Endothelial cell of umbilical vein (primary cell): Measurements from ENCODE around the gene USP12. TPM values are rescaled to one million over a fixed set of nuclear protein-coding genes. Genes with fewer than 3 reads are reported as not detected.

ENCODE experiments used
- BruUV-seq: library from RNA; stranded (reverse); fragments of 400-500 nt; replicated peaks from 2 replicates; lab custom pipeline; 2021; lab: Mats Ljungman, UMichigan
- CTCF ChIA-PET: fragments of 300-600, 350-600 bp; sonication (Branson Sonifier 250); formaldehyde crosslinking; loops from one replicate; lab custom pipeline; 2021; ENCODE audit warnings: antibody characterized with exemption, inconsistent platforms; lab: Charles Lee
- POLR2A ChIA-PET: fragments of 300-600, 350-600 bp; sonication (Branson Sonifier 250); formaldehyde crosslinking; loops from one replicate; lab custom pipeline; 2021; ENCODE audit warnings: antibody characterized with exemption, inconsistent platforms; lab: Charles Lee
- DNase-seq: peaks from one replicate; pipeline ENCODE4 v3.0.0-alpha.2; 2011; ENCODE audit warnings: low read depth, low spot score
- FAIRE-seq: peaks from 2 replicates; lab custom pipeline; 2011; peaks lifted over from hg19 to GRCh38; lab: Jason Lieb, UNC
- H2AFZ ChIP-seq: 2 replicates; pipeline ENCODE4 v1.6.0; 2012; ENCODE audit warnings: low read depth, low read length, control low read depth, inconsistent platforms
- H3K27ac ChIP-seq: 2 replicates; pipeline ENCODE4 v1.5.1; 2011; ENCODE audit warnings: low read depth, mild to moderate bottlenecking, control low read depth, low read length, moderate library complexity; ENCODE audit not compliant: insufficient read depth
- H3K27me3 ChIP-seq, 2 experiments: 2 replicates each; pipeline versions ENCODE4 v1.6.0 to v1.6.1; 2011; ENCODE audit warnings: low read length in 2 of 2, mixed read lengths in 1 of 2; ENCODE audit not compliant: control insufficient read depth in 2 of 2, insufficient read depth in 2 of 2
- H3K36me3 ChIP-seq, 2 experiments: 2 replicates in 1 of 2; 3 replicates in 1 of 2; pipeline ENCODE4 v1.5.1; 2011; ENCODE audit warnings: low read length in 2 of 2, mild to moderate bottlenecking in 1 of 2, moderate library complexity in 1 of 2; ENCODE audit not compliant: control insufficient read depth in 2 of 2, insufficient read depth in 2 of 2; ENCODE audit errors: extremely low read depth in 1 of 2
- H3K4me1 ChIP-seq: 3 replicates; pipeline ENCODE4 v1.5.1; 2011; ENCODE audit warnings: mild to moderate bottlenecking, low read length; ENCODE audit not compliant: control insufficient read depth, insufficient read depth; ENCODE audit errors: extremely low read depth
- H3K4me2 ChIP-seq: 2 replicates; pipeline ENCODE4 v1.6.1; 2011; ENCODE audit warnings: low read length, control low read depth, mixed read lengths; ENCODE audit not compliant: insufficient read depth
- H3K4me3 ChIP-seq, 3 experiments: fragments of 200-600 bp in 1 of 3; sonication (generic), shearing (Covaris generic) in 1 of 3; replicated peaks in 1 of 3; 2 replicates each; pipeline ENCODE4 v1.5.1; 2011 to 2016; ENCODE audit warnings: control low read depth in 3 of 3, low read length in 3 of 3, mild to moderate bottlenecking in 2 of 3, inconsistent platforms in 1 of 3, low read depth in 1 of 3, moderate library complexity in 1 of 3; ENCODE audit not compliant: insufficient read depth in 1 of 3
- H3K79me2 ChIP-seq: 2 replicates; pipeline ENCODE4 v1.6.0; 2012; ENCODE audit warnings: low read length, inconsistent platforms; ENCODE audit not compliant: control insufficient read depth, insufficient read depth
- H3K9ac ChIP-seq: replicated peaks from 2 replicates; pipeline ENCODE3; 2011; ENCODE audit warnings: low read length, control low read depth; ENCODE audit not compliant: insufficient read depth; ENCODE audit errors: extremely low read depth
- H3K9me1 ChIP-seq: replicated peaks from 3 replicates; pipeline ENCODE4 v1.6.0; 2011; ENCODE audit warnings: mild to moderate bottlenecking, low read length; ENCODE audit not compliant: control insufficient read depth, insufficient read depth; ENCODE audit errors: extremely low read depth
- H3K9me3 ChIP-seq: replicated peaks from 2 replicates; pipeline ENCODE4 v1.5.1; 2012; ENCODE audit warnings: low read length, inconsistent platforms; ENCODE audit not compliant: control insufficient read depth, insufficient read depth
- H4K20me1 ChIP-seq: replicated peaks from 2 replicates; pipeline ENCODE3; 2011; ENCODE audit warnings: mild to moderate bottlenecking, low read length; ENCODE audit not compliant: control insufficient read depth, insufficient read depth; ENCODE audit errors: extremely low read depth
- EZH2 ChIP-seq: IDR thresholded peaks from 2 replicates; pipeline ENCODE4 v1.6.1; 2012; ENCODE audit warnings: borderline replicate concordance, low read depth, mild to moderate bottlenecking, moderate library complexity, low read length, inconsistent platforms; ENCODE audit not compliant: severe bottlenecking
- FOS ChIP-seq: IDR thresholded peaks from 2 replicates; pipeline ENCODE4 v1.6.1; 2011; ENCODE audit warnings: mild to moderate bottlenecking, low read length, moderate library complexity, borderline replicate concordance; ENCODE audit not compliant: insufficient read depth
- GATA2 ChIP-seq: IDR thresholded peaks from 2 replicates; pipeline ENCODE4 v1.7.0; 2011; ENCODE audit warnings: low read depth, mild to moderate bottlenecking, moderate library complexity, mixed read lengths, low read length; ENCODE audit not compliant: insufficient read length, insufficient read depth
- JUN ChIP-seq: IDR thresholded peaks from 2 replicates; pipeline ENCODE4 v1.6.1; 2011; ENCODE audit warnings: borderline replicate concordance, low read depth; ENCODE audit not compliant: insufficient read length, insufficient read depth
- MYC ChIP-seq: IDR thresholded peaks from one replicate; pipeline ENCODE4 v1.6.1; 2011; ENCODE audit warnings: mild to moderate bottlenecking, low read depth, low read length
- POLR2A ChIP-seq: IDR thresholded peaks from 2 replicates; pipeline ENCODE4 v1.6.1; 2012; ENCODE audit warnings: low read depth, mild to moderate bottlenecking, control low read depth, low read length
- POLR2AphosphoS5 ChIP-seq: IDR thresholded peaks from 2 replicates; pipeline ENCODE4 v1.6.1; 2012; ENCODE audit warnings: low read depth, mild to moderate bottlenecking, control low read depth, low read length, moderate library complexity; ENCODE audit not compliant: insufficient read depth
- dilution Hi-C: fragments of 300-500 bp; cut with MboI; formaldehyde crosslinking; loops from one replicate; pipeline ENCODE4 v1.15.0; 2019; ENCODE audit warnings: low sequenced_read_pairs; ENCODE audit not compliant: extremely low pct_ligation_motif_present
- intact Hi-C: fragments of 100-400 bp; cut with micrococcal nuclease; formaldehyde crosslinking; loops from one replicate; pipeline ENCODE4 v1.10.0; 2022
- polyA plus RNA-seq, 4 experiments: library from polyadenylated mRNA; depleted of rRNA in 3 of 4; stranded (reverse) in 3 of 4; unstranded in 1 of 4; fragments of >200 nt; gene quantifications; 2 replicates each; pipeline versions ENCODE4 v1.2.1 to v1.2.3, GENCODE V29; 2011 to 2012; ENCODE audit warnings: missing spikeins in 1 of 4
- total RNA-seq: library from RNA; stranded (reverse); gene quantifications from 2 replicates; pipeline ENCODE4 v1.2.3, GENCODE V29; 2021
- TF ChIP-seq, protein P1 (sequence below), 2 donors: IDR thresholded peaks; 1 replicate in 1 of 2; 2 replicates in 1 of 2; pipeline ENCODE4 v1.5.1; 2011; ENCODE audit warnings: low read length in 2 of 2, mild to moderate bottlenecking in 2 of 2, moderate library complexity in 2 of 2, control low read depth in 1 of 2, inconsistent platforms in 1 of 2, low read depth in 1 of 2; ENCODE audit not compliant: insufficient read depth in 1 of 2; ENCODE audit errors: extremely low read depth in 1 of 2
- TF ChIP-seq, protein P2 (sequence below): IDR thresholded peaks from 2 replicates; pipeline ENCODE4 v1.6.1; 2011; ENCODE audit not compliant: insufficient read depth, insufficient read length

USP12 gene
- total and polyA plus RNA-seq, 2 donors (not counting 3 experiments of a cell fraction or from before 2014, with no cell fraction given), result 6.2 to 33.4 TPM

DNA sequence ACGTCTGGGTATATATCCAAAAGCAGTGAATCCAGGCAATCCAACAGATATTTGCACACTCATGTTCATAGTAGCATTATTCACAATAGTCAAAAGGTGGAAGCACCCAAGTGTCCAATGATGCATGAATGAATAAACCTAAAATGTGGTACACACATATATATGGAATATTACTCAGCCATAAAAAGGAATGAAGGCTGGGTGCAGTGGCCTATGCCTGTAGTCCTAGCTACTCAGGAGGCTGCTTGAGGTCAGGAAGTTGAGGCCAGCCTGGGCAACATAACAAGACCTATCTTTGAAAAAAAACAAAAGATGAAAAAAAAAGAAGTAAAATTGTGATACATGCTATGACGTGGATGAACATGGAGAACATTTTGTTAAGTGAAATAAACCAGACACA lies 10.4 kb upstream of the USP12 start:
- no peak overlapping the region for H3K4me3 ChIP-seq
- dilution Hi-C loops (no loop called here), intact Hi-C loops (no loop called here)
- H3K4me2 ChIP-seq, result peak overlapping the region; percentile 76
- H2AFZ ChIP-seq, result no peak overlapping the region
- no peaks in the 10 kb centered on the region for H3K36me3 ChIP-seq
- no peaks in the 10 kb centered on the region for H3K79me2 ChIP-seq
- H3K9ac ChIP-seq, result no peak overlapping the region
- no TSS peak for BruUV-seq
- no peaks in the 10 kb centered on the region for H3K9me1 ChIP-seq
- DNase-seq (no peak), FAIRE-seq (no peak)
- H3K27ac ChIP-seq, result peak overlapping the region; percentile 88
- CTCF ChIA-PET, result interaction anchor here (1.3 kb wide), 1 partner anchor 18 kb away, joined by 3 read pairs; no protein-coding TSS in a partner anchor
- TF ChIP-seq FOS, result no peak
- TF ChIP-seq GATA2, result no peak
- TF ChIP-seq, protein P1, sequence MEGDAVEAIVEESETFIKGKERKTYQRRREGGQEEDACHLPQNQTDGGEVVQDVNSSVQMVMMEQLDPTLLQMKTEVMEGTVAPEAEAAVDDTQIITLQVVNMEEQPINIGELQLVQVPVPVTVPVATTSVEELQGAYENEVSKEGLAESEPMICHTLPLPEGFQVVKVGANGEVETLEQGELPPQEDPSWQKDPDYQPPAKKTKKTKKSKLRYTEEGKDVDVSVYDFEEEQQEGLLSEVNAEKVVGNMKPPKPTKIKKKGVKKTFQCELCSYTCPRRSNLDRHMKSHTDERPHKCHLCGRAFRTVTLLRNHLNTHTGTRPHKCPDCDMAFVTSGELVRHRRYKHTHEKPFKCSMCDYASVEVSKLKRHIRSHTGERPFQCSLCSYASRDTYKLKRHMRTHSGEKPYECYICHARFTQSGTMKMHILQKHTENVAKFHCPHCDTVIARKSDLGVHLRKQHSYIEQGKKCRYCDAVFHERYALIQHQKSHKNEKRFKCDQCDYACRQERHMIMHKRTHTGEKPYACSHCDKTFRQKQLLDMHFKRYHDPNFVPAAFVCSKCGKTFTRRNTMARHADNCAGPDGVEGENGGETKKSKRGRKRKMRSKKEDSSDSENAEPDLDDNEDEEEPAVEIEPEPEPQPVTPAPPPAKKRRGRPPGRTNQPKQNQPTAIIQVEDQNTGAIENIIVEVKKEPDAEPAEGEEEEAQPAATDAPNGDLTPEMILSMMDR (IDR thresholded peaks at IDR 0.05; ENCODE audit: extremely low read depth in 1 of 2, insufficient read depth in 1 of 2, low read depth in 1 of 2, low read length in 2 of 2), result no peak
- TF ChIP-seq JUN, result no peak
- H3K4me1 ChIP-seq, result peaks cover 20% of the 10 kb centered on the region
- no peaks in the 10 kb centered on the region for H4K20me1 ChIP-seq
- POLR2A ChIA-PET, result no interaction called here
- no peaks in the 10 kb centered on the region for H3K9me3 ChIP-seq
- H3K27me3 ChIP-seq, result no peaks in the 10 kb centered on the region

DNA sequence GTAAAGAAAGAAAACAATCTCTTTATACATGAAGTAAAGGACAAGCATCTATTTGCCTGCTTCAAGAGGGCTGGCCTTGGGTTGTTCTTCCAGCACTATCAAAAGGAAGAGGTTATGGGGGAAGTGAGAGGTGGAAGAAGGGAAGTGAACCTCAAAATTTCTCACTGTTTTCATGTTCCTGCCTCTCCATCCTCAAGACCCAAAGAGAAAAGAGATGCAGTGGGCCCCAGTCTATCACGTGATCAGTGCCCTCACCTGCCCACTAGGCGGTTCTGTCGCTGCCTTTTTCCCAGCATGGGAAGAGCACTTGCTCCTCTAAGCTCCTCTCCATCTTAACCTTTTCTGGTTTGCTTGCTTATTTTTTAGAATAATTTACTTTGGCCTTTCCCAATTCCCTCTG lies 6.2 kb upstream of the USP12 start:
- Histone ChIP-seq H3K27ac (no peak overlapping the region), H3K9me1 (no peaks in the 10 kb centered on the region), H3K27me3 (no peaks in the 10 kb centered on the region), H3K4me2 (no peak overlapping the region), H4K20me1 (no peaks in the 10 kb centered on the region), H3K4me1 (peaks cover 15% of the 10 kb centered on the region), H3K36me3 (no peaks in the 10 kb centered on the region), H2AFZ (no peak overlapping the region), H3K79me2 (no peaks in the 10 kb centered on the region), H3K4me3 (no peak overlapping the region), H3K9ac (no peak overlapping the region), H3K9me3 (no peaks in the 10 kb centered on the region)
- no peak for TF ChIP-seq GATA2
- TF ChIP-seq, protein P1 (IDR thresholded peaks at IDR 0.05; ENCODE audit: extremely low read depth in 1 of 2, insufficient read depth in 1 of 2, low read depth in 1 of 2, low read length in 2 of 2), result no peak
- no peak for TF ChIP-seq FOS
- no peak for TF ChIP-seq JUN
- TF ChIP-seq POLR2AphosphoS5, result no peak
- TF ChIP-seq MYC, result no peak
- TF ChIP-seq, protein P2, sequence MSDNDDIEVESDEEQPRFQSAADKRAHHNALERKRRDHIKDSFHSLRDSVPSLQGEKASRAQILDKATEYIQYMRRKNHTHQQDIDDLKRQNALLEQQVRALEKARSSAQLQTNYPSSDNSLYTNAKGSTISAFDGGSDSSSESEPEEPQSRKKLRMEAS, result no peak
- TF ChIP-seq POLR2A, result no peak
- TF ChIP-seq EZH2, result no peak
- no TSS peak for BruUV-seq
- intact Hi-C loops, result no loop called here
- CTCF ChIA-PET, result interaction anchor here (1.0 to 1.5 kb wide), 3 partner anchors 18 to 93 kb away, joined by 3 read pairs; partner anchors contain the start of gene RASL11A
- FAIRE-seq (no peak), DNase-seq (no peak)
- dilution Hi-C loops, result no loop called here
- POLR2A ChIA-PET, result no interaction called here
